ENCODE data around the gene SEMA7A.

SEMA7A gene

GRCh38 chr15:74414603-74415338 lies 19.0 kb downstream of the SEMA7A start:
- no peak for DNase-seq

GRCh38 chr15:74414081-74414580 lies 19.6 kb downstream of the SEMA7A start:
- DNase-seq = no peak

- no peak for DNase-seq
Observed at GRCh38 chr15:74413350-74414080, 20.2 kb downstream of the SEMA7A start.

- no peak for DNase-seq
Observed at GRCh38 chr15:74412159-74412558, 21.6 kb downstream of the SEMA7A start.

- DNase-seq = no peak
Observed at GRCh38 chr15:74411686-74412085, 22.1 kb downstream of the SEMA7A start.

GRCh38 chr15:74410502-74410901 lies 23.3 kb downstream of the SEMA7A start:
- DNase-seq = no peak

- no peak for DNase-seq
Observed at GRCh38 chr15:74409225-74409624, 24.5 kb downstream of the SEMA7A start.

- no peak for DNase-seq
Observed at GRCh38 chr15:74408815-74409214, 24.9 kb downstream of the SEMA7A start.

GRCh38 chr15:74408385-74408784 lies 25.4 kb downstream of the SEMA7A start:
- no peak for DNase-seq

- DNase-seq = no peak
Observed at GRCh38 chr15:74406992-74407705, 26.6 kb downstream of the SEMA7A start.

GRCh38 chr15:74406517-74406916 lies 27.2 kb downstream of the SEMA7A start:
- no peak for DNase-seq

- DNase-seq = no peak
Observed at GRCh38 chr15:74405823-74406222, 27.9 kb downstream of the SEMA7A start.

- no peak for DNase-seq
Observed at GRCh38 chr15:74403991-74404563, 29.7 kb downstream of the SEMA7A start.

GRCh38 chr15:74403588-74403919 lies 30.2 kb downstream of the SEMA7A start:
- no peak for DNase-seq

GRCh38 chr15:74402873-74403587 lies 30.7 kb downstream of the SEMA7A start:
- peak; percentile 89 for DNase-seq

- DNase-seq = no peak
Observed at GRCh38 chr15:74402337-74402841, 31.4 kb downstream of the SEMA7A start.

- DNase-seq = peak; percentile 77
Observed at GRCh38 chr15:74400915-74401757, 32.6 kb downstream of the SEMA7A start.

- no peak for DNase-seq
Observed at GRCh38 chr15:74400313-74400860, 33.4 kb downstream of the SEMA7A start.

- DNase-seq = peak; percentile 83
Observed at GRCh38 chr15:74399511-74400312, 34.0 kb downstream of the SEMA7A start.

GRCh38 chr15:74399100-74399499 lies 34.7 kb downstream of the SEMA7A start:
- no peak for DNase-seq
